ENCODE measurements around the gene TNXB.

Gene TNXB

DNA sequence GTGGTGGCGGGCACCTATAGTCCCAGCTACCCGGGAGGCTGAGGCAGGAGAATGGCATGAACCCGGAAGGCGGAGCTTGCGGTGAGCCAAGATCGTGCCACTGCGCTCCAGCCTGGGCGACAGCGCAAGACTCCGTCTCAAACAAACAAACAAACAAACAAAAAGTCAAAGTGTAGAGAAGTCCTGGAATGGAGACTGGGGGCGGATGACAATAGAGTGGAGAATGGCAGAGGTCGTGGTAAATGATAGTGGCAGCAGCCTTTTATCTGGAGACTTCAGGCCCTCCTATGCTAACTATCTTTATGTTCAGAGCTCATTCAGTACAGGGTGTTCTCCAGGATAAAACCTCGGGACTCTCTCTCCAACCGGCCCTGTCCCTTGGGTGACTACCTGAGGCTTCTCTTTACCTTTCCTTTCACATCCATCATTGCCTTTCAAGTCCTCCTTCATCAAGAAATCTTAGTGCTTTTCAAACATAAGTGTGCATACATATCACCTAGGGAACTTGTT lies 22.4 kb upstream of the TNXB start:
- H3K36me3 ChIP-seq (ENCODE audit: control insufficient read depth, insufficient read depth, low read length), result no peaks in the 10 kb centered on the region
- TF ChIP-seq, protein P1, sequence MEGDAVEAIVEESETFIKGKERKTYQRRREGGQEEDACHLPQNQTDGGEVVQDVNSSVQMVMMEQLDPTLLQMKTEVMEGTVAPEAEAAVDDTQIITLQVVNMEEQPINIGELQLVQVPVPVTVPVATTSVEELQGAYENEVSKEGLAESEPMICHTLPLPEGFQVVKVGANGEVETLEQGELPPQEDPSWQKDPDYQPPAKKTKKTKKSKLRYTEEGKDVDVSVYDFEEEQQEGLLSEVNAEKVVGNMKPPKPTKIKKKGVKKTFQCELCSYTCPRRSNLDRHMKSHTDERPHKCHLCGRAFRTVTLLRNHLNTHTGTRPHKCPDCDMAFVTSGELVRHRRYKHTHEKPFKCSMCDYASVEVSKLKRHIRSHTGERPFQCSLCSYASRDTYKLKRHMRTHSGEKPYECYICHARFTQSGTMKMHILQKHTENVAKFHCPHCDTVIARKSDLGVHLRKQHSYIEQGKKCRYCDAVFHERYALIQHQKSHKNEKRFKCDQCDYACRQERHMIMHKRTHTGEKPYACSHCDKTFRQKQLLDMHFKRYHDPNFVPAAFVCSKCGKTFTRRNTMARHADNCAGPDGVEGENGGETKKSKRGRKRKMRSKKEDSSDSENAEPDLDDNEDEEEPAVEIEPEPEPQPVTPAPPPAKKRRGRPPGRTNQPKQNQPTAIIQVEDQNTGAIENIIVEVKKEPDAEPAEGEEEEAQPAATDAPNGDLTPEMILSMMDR (IDR thresholded peaks at IDR 0.05; ENCODE audit: insufficient read depth, low read length, poor library complexity, severe bottlenecking), result no peak

DNA sequence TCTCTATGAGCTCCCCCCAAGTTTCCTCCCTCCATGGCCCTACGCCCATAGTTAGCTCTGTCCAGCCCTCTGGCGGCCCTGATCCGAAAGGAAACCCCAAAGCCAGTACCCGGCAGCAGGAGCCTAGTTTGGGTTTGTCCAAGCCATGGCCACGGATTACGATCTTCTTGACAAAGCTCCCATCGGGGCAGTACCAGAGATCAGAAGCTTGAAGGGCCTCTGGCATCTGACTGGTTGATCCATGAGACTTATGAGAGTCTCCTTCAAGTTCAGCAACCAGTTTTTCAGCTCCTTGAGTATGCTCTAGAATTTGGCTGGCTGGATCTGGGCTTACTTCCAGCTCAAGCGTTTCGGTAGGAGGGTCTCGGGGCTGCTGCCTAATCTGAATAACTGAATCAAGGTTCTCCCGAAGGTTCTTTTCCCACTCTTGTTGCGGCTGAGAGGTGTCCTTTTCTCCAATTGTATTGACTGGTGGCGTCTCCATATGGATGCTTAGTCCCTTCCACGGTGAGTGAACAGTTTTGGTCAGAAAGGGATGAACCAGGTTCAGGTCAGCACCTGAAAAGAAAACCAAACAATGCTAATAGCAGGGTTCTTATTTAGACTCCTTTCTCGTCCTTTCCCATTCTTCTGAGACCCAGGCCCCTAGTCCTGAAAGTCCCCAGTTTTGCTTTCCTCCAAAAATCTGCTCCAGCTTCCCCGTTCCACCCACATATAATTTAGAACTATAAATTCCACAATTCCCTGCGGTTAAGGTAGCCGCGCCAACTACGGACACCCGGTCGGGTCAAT lies 20.4 kb upstream of the TNXB start:
- H3K36me3 ChIP-seq (ENCODE audit: control insufficient read depth, insufficient read depth, low read length), result peaks cover 2% of the 10 kb centered on the region
- no peak for DNase-seq (ENCODE audit: extremely low read depth, insufficient read length)
- peak overlapping the region; percentile 85 for H3K4me3 ChIP-seq (replicated peaks; ENCODE audit: low read depth, low read length)
- H3K27me3 ChIP-seq (replicated peaks; ENCODE audit: control insufficient read depth, insufficient read depth, low read length), result no peaks in the 10 kb centered on the region; the same call in 1 of the 2 replicates
- TF ChIP-seq, protein P1 (IDR thresholded peaks at IDR 0.05; ENCODE audit: insufficient read depth, low read length, poor library complexity, severe bottlenecking), result no peak

More for the DNA sequence above, 22.4 kb upstream of the TNXB start:
- Histone ChIP-seq H3K27me3 (replicated peaks; ENCODE audit: control insufficient read depth, insufficient read depth, low read length) (no peaks in the 10 kb centered on the region; the same call in 1 of the 2 replicates), H3K4me3 (replicated peaks; ENCODE audit: low read depth, low read length) (no peak overlapping the region)
- no peak for DNase-seq (ENCODE audit: extremely low read depth, insufficient read length)

DNA sequence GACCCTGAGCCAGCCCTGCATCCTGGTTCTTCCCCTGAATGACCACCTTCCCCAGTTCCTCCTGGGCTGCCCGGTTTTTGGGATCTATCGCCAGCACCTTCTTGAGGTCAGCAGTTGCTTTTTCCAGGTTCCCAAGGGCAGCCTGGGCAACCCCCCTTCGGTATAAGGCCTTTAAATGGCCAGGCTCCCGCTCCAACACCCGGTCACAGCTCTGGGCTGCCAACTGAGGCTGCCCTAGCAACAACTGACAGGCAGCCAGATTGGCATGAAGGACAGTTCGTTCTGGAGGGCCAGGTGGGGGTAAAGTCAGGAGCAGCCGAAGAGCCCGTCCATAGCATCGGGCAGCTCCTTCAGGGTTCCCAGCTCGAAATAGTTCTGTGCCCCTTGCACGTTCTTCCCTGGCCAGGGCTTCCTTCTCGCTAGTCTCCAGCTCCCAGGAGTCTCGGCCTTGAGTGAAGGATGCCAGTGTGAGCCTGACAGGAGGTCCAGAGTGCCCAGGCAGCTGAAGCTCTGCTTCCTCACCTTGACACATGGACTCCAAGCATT lies 19.7 kb upstream of the TNXB start:
- TF ChIP-seq, protein P1 (IDR thresholded peaks at IDR 0.05; ENCODE audit: insufficient read depth, low read length, poor library complexity, severe bottlenecking), result no peak
- H3K27me3 ChIP-seq (replicated peaks; ENCODE audit: control insufficient read depth, insufficient read depth, low read length), result no peaks in the 10 kb centered on the region
- no peak for DNase-seq (ENCODE audit: extremely low read depth, insufficient read length)
- peaks cover 2% of the 10 kb centered on the region for H3K36me3 ChIP-seq (ENCODE audit: control insufficient read depth, insufficient read depth, low read length)
- peak overlapping the region; percentile 85; the same call in 1 of the 2 replicates for H3K4me3 ChIP-seq (replicated peaks; ENCODE audit: low read depth, low read length)

DNA sequence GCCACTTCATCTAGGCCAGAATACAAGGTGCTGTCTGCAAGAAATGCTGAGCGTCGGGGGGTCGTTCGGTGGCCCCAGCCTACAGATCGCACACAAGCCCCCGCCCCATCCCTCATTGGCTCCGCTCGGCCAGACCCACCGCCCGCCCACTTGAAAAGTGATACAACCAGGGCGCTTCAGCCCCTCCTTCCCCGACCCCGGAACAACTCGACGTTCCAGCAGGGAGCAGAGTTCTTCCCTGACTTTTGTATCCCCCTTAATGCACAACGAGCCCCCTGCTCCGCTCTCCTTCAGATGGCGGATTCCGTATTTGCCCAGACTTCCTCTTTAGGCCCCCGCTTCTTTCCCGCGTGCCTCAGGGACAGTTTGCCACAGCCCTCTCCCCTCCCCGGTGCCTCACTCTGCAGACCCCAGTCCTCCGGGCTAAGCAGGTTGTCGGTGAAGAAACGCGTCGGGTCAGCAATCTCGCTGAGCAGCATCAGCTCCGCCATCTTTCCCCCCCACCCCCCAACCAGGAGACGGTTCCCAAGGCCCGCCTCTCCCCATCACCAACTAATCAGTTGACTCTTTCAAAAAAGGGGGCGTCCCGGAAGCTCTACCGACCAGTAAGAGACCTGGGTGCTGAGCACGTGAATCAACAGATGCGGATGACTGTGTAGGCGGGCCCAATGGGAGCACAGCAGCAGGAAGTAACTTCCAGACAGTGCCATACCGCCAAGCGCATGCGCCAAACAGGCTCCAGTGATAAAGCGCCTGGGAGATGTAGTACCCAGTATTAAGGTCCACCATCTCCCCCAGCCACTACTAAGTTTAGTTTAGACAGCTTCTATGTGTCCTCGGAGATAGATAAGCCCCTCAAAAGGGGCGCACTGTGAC lies 18.8 kb upstream of the TNXB start, which contains the start of gene ATF6B:
Gene ATF6B, minus strand, starts transcription at position 530 of the 876 bp plus-strand sequence. Its CDS starts 39 bp downstream, at position 491.
- TF ChIP-seq, protein P1 (IDR thresholded peaks at IDR 0.05; ENCODE audit: insufficient read depth, low read length, poor library complexity, severe bottlenecking), result no peak
- peak; percentile 89 for DNase-seq (ENCODE audit: extremely low read depth, insufficient read length)
- H3K36me3 ChIP-seq (ENCODE audit: control insufficient read depth, insufficient read depth, low read length), result peaks cover 2% of the 10 kb centered on the region
- H3K4me3 ChIP-seq (replicated peaks; ENCODE audit: low read depth, low read length), result peak within 1 kb of the TSS; percentile 99
- H3K27me3 ChIP-seq (replicated peaks; ENCODE audit: control insufficient read depth, insufficient read depth, low read length), result no peaks in the 10 kb centered on the region

DNA sequence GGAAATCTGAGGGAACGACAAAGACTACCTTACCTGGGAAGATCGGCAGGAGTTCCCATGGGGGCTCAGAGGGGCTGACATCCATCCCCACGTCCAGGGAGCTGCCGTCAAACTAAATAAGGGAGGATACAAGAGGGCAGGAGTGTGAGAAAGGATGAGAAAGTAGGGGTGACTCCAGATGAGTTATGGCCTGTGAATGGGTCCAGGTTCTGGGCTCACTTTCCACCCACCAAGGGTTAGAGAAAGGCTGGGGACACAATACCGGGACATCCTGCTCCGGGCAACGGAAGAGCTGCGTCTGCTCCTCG lies 18.2 kb upstream of the TNXB start:
- peaks cover 2% of the 10 kb centered on the region for H3K36me3 ChIP-seq (ENCODE audit: control insufficient read depth, insufficient read depth, low read length)
- DNase-seq (ENCODE audit: extremely low read depth, insufficient read length), result no peak
- peak overlapping the region; percentile 99 for H3K4me3 ChIP-seq (replicated peaks; ENCODE audit: low read depth, low read length)
- TF ChIP-seq, protein P1 (IDR thresholded peaks at IDR 0.05; ENCODE audit: insufficient read depth, low read length, poor library complexity, severe bottlenecking), result no peak
- H3K27me3 ChIP-seq (replicated peaks; ENCODE audit: control insufficient read depth, insufficient read depth, low read length), result no peaks in the 10 kb centered on the region
